K562 (cell line): ENCODE results near the gene MOSPD2. TPM values are rescaled to one million over a fixed set of nuclear protein-coding genes. Genes with fewer than 3 reads are reported as not detected.
A peak's percentile ranks its signal among the peaks of the same experiment; 100 is the strongest.

ENCODE experiments used
- ATAC-seq: fragments of 200-7000 bp; cut with Tn5 transposase; 3 replicates; pipeline ENCODE4 v1.9.1; 2020; ENCODE audit warnings: moderate library complexity
- BruUV-seq: library from RNA; stranded (reverse); fragments of 400-500 nt; replicated peaks from 2 replicates; lab custom pipeline; 2021; lab: Mats Ljungman, UMichigan
- CTCF ChIA-PET: fragments of 300-600 bp; formaldehyde crosslinking; extraction: SDS; loops from one replicate; lab custom pipeline; 2021; ENCODE audit warnings: low intra/inter-chr PET ratio; lab: Yijun Ruan, JAX
- POLR2A ChIA-PET: fragments of 300-600, 350-650 bp; sonication (Branson Sonifier 250); formaldehyde crosslinking; extraction: SDS; loops from one replicate; lab custom pipeline; 2021; ENCODE audit warnings: antibody characterized with exemption, inconsistent platforms; lab: Yijun Ruan, JAX
- DNase-seq, 4 experiments: peaks; one replicate each; pipeline versions ENCODE4 v3.0.0 to v3.0.0-alpha.2; 2011 to 2018; ENCODE audit warnings: low spot score in 3 of 4, mixed read lengths in 3 of 4; ENCODE audit errors: extremely low read depth in 1 of 4
- FAIRE-seq: peaks from 2 replicates; lab custom pipeline; 2011; peaks lifted over from hg19 to GRCh38; lab: Jason Lieb, UNC
- H2AFZ ChIP-seq: 2 replicates; pipeline ENCODE4 v1.6.0; 2011; ENCODE audit warnings: low read depth, low read length, control low read depth, inconsistent platforms
- H3K27ac ChIP-seq: fragments of 200-600 bp; 3 replicates; pipeline ENCODE4 v1.8.0; 2011; ENCODE audit warnings: low read depth, mild to moderate bottlenecking, control low read depth, inconsistent platforms, low read length, moderate library complexity, mixed read lengths; ENCODE audit errors: extremely low read depth
- H3K27me3 ChIP-seq, 2 experiments: fragments of 300-600 bp in 1 of 2; 2 replicates in 1 of 2; 3 replicates in 1 of 2; pipeline versions ENCODE4 v1.6.0 to v1.8.0; 2011; ENCODE audit warnings: inconsistent platforms in 2 of 2, low read length in 2 of 2, mild to moderate bottlenecking in 1 of 2, mixed read lengths in 1 of 2, moderate library complexity in 1 of 2; ENCODE audit not compliant: control insufficient read depth in 2 of 2, insufficient read depth in 2 of 2
- H3K36me3 ChIP-seq: fragments of 300-600 bp; 3 replicates; pipeline ENCODE4 v1.8.0; 2011; ENCODE audit warnings: mild to moderate bottlenecking, low read length, inconsistent platforms; ENCODE audit not compliant: control insufficient read depth, insufficient read depth
- H3K4me1 ChIP-seq, 2 experiments: fragments of 200-600 bp in 1 of 2; replicated peaks in 1 of 2; 2 replicates in 1 of 2; 3 replicates in 1 of 2; pipeline versions ENCODE4 v1.5.1 to v1.8.0; 2011; ENCODE audit warnings: inconsistent platforms in 2 of 2, low read length in 2 of 2, mild to moderate bottlenecking in 1 of 2, mixed read lengths in 1 of 2, moderate library complexity in 1 of 2; ENCODE audit not compliant: control insufficient read depth in 2 of 2, insufficient read depth in 2 of 2
- H3K4me2 ChIP-seq: 2 replicates; pipeline ENCODE4 v1.6.1; 2011; ENCODE audit warnings: low read length, control low read depth, inconsistent platforms, mixed read lengths; ENCODE audit not compliant: insufficient read depth
- H3K4me3 ChIP-seq: fragments of 200-600 bp; sonication (generic), shearing (Covaris generic); 2 replicates; pipeline ENCODE4 v1.5.1; 2016; ENCODE audit warnings: control low read depth, inconsistent platforms
- H3K79me2 ChIP-seq: fragments of 200-600 bp; 3 replicates; pipeline ENCODE4 v1.8.0; 2011; ENCODE audit warnings: low read length, inconsistent platforms; ENCODE audit not compliant: control insufficient read depth, insufficient read depth
- H3K9ac ChIP-seq, 2 experiments: 2 replicates each; pipeline versions ENCODE4 v1.6.0 to v1.6.1; 2011; ENCODE audit warnings: low read depth in 2 of 2, low read length in 2 of 2, control low read depth in 1 of 2, inconsistent platforms in 1 of 2, mild to moderate bottlenecking in 1 of 2, mixed read lengths in 1 of 2; ENCODE audit not compliant: insufficient read depth in 1 of 2
- H3K9me1 ChIP-seq: one replicate; pipeline ENCODE4 v1.6.0; 2011; ENCODE audit warnings: inconsistent platforms, mild to moderate bottlenecking, low read length, moderate library complexity; ENCODE audit not compliant: control insufficient read depth, insufficient read depth
- H3K9me3 ChIP-seq: replicated peaks from 2 replicates; pipeline ENCODE4 v1.5.1; 2011; ENCODE audit warnings: low read depth, low read length, inconsistent platforms; ENCODE audit not compliant: control insufficient read depth, insufficient read depth
- H4K20me1 ChIP-seq: replicated peaks from 2 replicates; pipeline ENCODE4 v1.6.1; 2011; ENCODE audit warnings: low read length, inconsistent platforms, mixed read lengths; ENCODE audit not compliant: control insufficient read depth, insufficient read depth
- ATF3 ChIP-seq, 2 experiments: fragments of 450-650 bp in 1 of 2; sonication (generic) in 1 of 2; formaldehyde crosslinking in 1 of 2; IDR thresholded peaks in 1 of 2; conservative IDR thresholded peaks in 1 of 2; 2 replicates each; pipeline versions ENCODE4 v1.6.1 to v1.8.1; 2016 to 2023; ENCODE audit warnings: mild to moderate bottlenecking in 2 of 2, moderate library complexity in 2 of 2, inconsistent platforms in 1 of 2, missing genetic modification reagents in 1 of 2
- E2F3 ChIP-seq: fragments of 250-450 bp; sonication (Bioruptor Pico); IDR thresholded peaks from 2 replicates; pipeline ENCODE4 v1.4.0; 2020; ENCODE audit warnings: mild to moderate bottlenecking
- ELK3 ChIP-seq: fragments of 450-650 bp; formaldehyde crosslinking; IDR thresholded peaks from 2 replicates; pipeline ENCODE4 v1.4.0; 2020; ENCODE audit warnings: mild to moderate bottlenecking
- MEF2D ChIP-seq: conservative IDR thresholded peaks from 2 replicates; pipeline ENCODE4 v1.6.1; 2016; ENCODE audit warnings: low read depth, missing genetic modification characterization, missing compliant biosample characterization
- MLLT1 ChIP-seq, 2 experiments: fragments of 450-650 bp; IDR thresholded peaks; 2 replicates each; pipeline ENCODE4 v1.6.1; 2016
- NFE2 ChIP-seq: IDR thresholded peaks from 2 replicates; pipeline ENCODE4 v1.6.1; 2014; ENCODE audit warnings: antibody characterized with exemption, low read depth
- PTRF ChIP-seq: fragments of 450-650 bp; IDR thresholded peaks from 2 replicates; pipeline ENCODE4 v1.6.1; 2016; ENCODE audit warnings: mild to moderate bottlenecking, missing genetic modification characterization, missing compliant biosample characterization
- SNAPC5 ChIP-seq: fragments of 250-450 bp; sonication (Bioruptor Pico); IDR thresholded peaks from 2 replicates; pipeline ENCODE4 v1.8.0; 2021; ENCODE audit warnings: moderate library complexity, mild to moderate bottlenecking, inconsistent platforms
- ZBTB17 ChIP-seq: fragments of 450-650 bp; formaldehyde crosslinking; IDR thresholded peaks from 2 replicates; pipeline ENCODE4 v1.4.0; 2020; ENCODE audit warnings: mild to moderate bottlenecking
- ZNF12 ChIP-seq: sonication (generic); formaldehyde crosslinking; IDR thresholded peaks from 2 replicates; pipeline ENCODE4 v1.4.0; 2020; ENCODE audit warnings: mild to moderate bottlenecking, missing genetic modification reagents
- ZNF23 ChIP-seq: fragments of 250-450 bp; sonication (Bioruptor Pico); IDR thresholded peaks from 2 replicates; pipeline ENCODE4 v1.4.0; 2020; ENCODE audit warnings: mild to moderate bottlenecking
- ZNF311 ChIP-seq: fragments of 250-450 bp; sonication (Bioruptor Pico); IDR thresholded peaks from 2 replicates; pipeline ENCODE4 v1.4.0; 2020; ENCODE audit warnings: mild to moderate bottlenecking, moderate library complexity
- ZNF76 ChIP-seq: fragments of 250-450 bp; sonication (Bioruptor Pico); IDR thresholded peaks from 2 replicates; pipeline ENCODE4 v1.4.0; 2020; ENCODE audit warnings: mild to moderate bottlenecking, moderate library complexity, borderline replicate concordance
- WGBS: fragments of 100-300 bp; shearing (Covaris generic); methylation state at CpG from one replicate; pipeline ENCODE4 v1.1.6; 2016; ENCODE audit warnings: low coverage, mixed read lengths; ENCODE audit not compliant: insufficient coverage; ENCODE audit errors: missing lambda C conversion rate; 5-methylcytosine and 5-hydroxymethylcytosine counted together
- in situ Hi-C: fragments of 300-500 bp; cut with MboI; formaldehyde crosslinking; loops from 4 replicates; pipeline ENCODE4 v1.15.0; 2018; ENCODE audit warnings: inconsistent platforms, mixed read lengths
- intact Hi-C: fragments of 100-400 bp; cut with micrococcal nuclease; formaldehyde crosslinking; loops from 2 replicates; pipeline ENCODE4 v1.14.2; 2022
- polyA plus RNA-seq, 8 experiments: library from polyadenylated mRNA; depleted of rRNA in 4 of 8; stranded (reverse) in 5 of 8; unstranded in 3 of 8; fragments of >200 nt; fragmentation: Nextera tagmentation in 2 of 8; fragmentation: Illumina TruSeq in 1 of 8; extraction: Ambion mirVana in 2 of 8; extraction: Trizol in 1 of 8; gene quantifications; 2 replicates each; pipeline versions ENCODE4 v1.2.1 to v1.2.3, GENCODE V29; 2011 to 2014; ENCODE audit warnings: inconsistent platforms in 1 of 8, missing spikeins in 1 of 8
- total RNA-seq, 7 experiments: library from RNA; depleted of rRNA in 6 of 7; stranded (reverse); fragments of >200 nt in 6 of 7; fragmentation: Illumina TruSeq in 2 of 7; extraction: Trizol in 2 of 7; gene quantifications; 2 replicates each; pipeline versions ENCODE4 v1.2.1 to v1.2.3, GENCODE V29; 2011 to 2021; ENCODE audit warnings: low replicate concordance in 1 of 7

MOSPD2 gene
- total and polyA plus RNA-seq, 9 of the 15 experiments (the other 6 are each of a cell fraction or from before 2014, with no cell fraction given): 3.9 to 12.2 (median 9.2) TPM

GRCh38 chrX:14936561-14936960 lies 63.3 kb downstream of the MOSPD2 start (continued):
- TF ChIP-seq ATF3 (IDR thresholded peaks at IDR 0.05): peak; percentile 81
- TF ChIP-seq ATF3 (CRISPR knock-in tag; conservative IDR thresholded peaks at IDR 0.05): no peak
- TF ChIP-seq, all 486 proteins: peak for 13

- Histone ChIP-seq H3K27ac (no peak overlapping the region), H3K9ac (no peak overlapping the region), H3K4me3 (no peak overlapping the region), H4K20me1 (no peaks in the 10 kb centered on the region), H3K9me1 (no peaks in the 10 kb centered on the region), H3K9me3 (no peaks in the 10 kb centered on the region), H3K4me2 (no peak overlapping the region), H3K4me1 (no peaks in the 10 kb centered on the region), H3K79me2 (no peaks in the 10 kb centered on the region), H2AFZ (no peak overlapping the region), H3K27me3 (no peaks in the 10 kb centered on the region), H3K36me3 (no peaks in the 10 kb centered on the region)
- FAIRE-seq: no peak
- ATAC-seq: no peak
- TF ChIP-seq ZNF311 (CRISPR knock-in tag) (no peak), ELK3 (no peak), ZNF23 (no peak), PTRF (tag) (no peak), ZNF12 (no peak), MEF2D (tag) (no peak), E2F3 (CRISPR knock-in tag) (no peak), MLLT1 (IDR thresholded peaks at IDR 0.05) (no peak), SNAPC5 (CRISPR knock-in tag) (no peak), ATF3 (IDR thresholded peaks at IDR 0.05) (no peak), ATF3 (CRISPR knock-in tag; conservative IDR thresholded peaks at IDR 0.05) (no peak), NFE2 (no peak), ZNF76 (CRISPR knock-in tag) (no peak), ZBTB17 (no peak)
- WGBS: no CpG with 5 or more reads among the region's 2 CpGs
- no peak for DNase-seq
- in situ Hi-C loops: no loop called here
- ChIA-PET CTCF (no interaction called here), POLR2A (no interaction called here)
- no TSS peak for BruUV-seq
- intact Hi-C loops: no loop called here
Observed at GRCh38 chrX:14939644-14940043, 66.4 kb downstream of the MOSPD2 start.
